Measurements from ENCODE around the gene LNX1. TPM values are rescaled to one million over a fixed set of nuclear protein-coding genes. Genes with fewer than 3 reads are reported as not detected.

Gene LNX1
- 10.7 TPM for total RNA-seq

- peak; percentile 51 for DNase-seq
Measured at GRCh38 chr4:53591372-53591892, at the start of gene LNX1. LNX1 (minus strand) TSS chr4:53591486; CDS start chr4:53574002, 17,484 bp downstream.

- DNase-seq: peak; percentile 38
Measured at GRCh38 chr4:53640576-53641453, 49.5 kb upstream of the LNX1 start.

GRCh38 chr4:53638919-53639318 lies 47.6 kb upstream of the LNX1 start:
- DNase-seq: no peak

GRCh38 chr4:53637348-53637747 lies 46.1 kb upstream of the LNX1 start:
- DNase-seq: no peak

- no peak for DNase-seq
Measured at GRCh38 chr4:53635697-53636483, 44.6 kb upstream of the LNX1 start.

GRCh38 chr4:53633608-53634007 lies 42.3 kb upstream of the LNX1 start:
- no peak for DNase-seq

GRCh38 chr4:53629296-53629695 lies 38.0 kb upstream of the LNX1 start:
- no peak for DNase-seq

- DNase-seq: no peak
Measured at GRCh38 chr4:53626491-53626890, 35.2 kb upstream of the LNX1 start.

GRCh38 chr4:53625888-53626287 lies 34.6 kb upstream of the LNX1 start:
- no peak for DNase-seq

- DNase-seq: no peak
Measured at GRCh38 chr4:53622739-53623151, 31.5 kb upstream of the LNX1 start.

- DNase-seq: no peak
Measured at GRCh38 chr4:53620956-53621355, 29.7 kb upstream of the LNX1 start.

- no peak for DNase-seq
Measured at GRCh38 chr4:53619431-53619830, 28.1 kb upstream of the LNX1 start.

- no peak for DNase-seq
Measured at GRCh38 chr4:53618321-53618720, 27.0 kb upstream of the LNX1 start.

- peak; percentile 49 for DNase-seq
Measured at GRCh38 chr4:53617101-53617680, 25.9 kb upstream of the LNX1 start.

- DNase-seq: no peak
Measured at GRCh38 chr4:53616219-53616618, 24.9 kb upstream of the LNX1 start.

GRCh38 chr4:53614591-53614990 lies 23.3 kb upstream of the LNX1 start:
- DNase-seq: peak; percentile 20

- DNase-seq: no peak
Measured at GRCh38 chr4:53613428-53613827, 22.1 kb upstream of the LNX1 start.

GRCh38 chr4:53608649-53609048 lies 17.4 kb upstream of the LNX1 start:
- no peak for DNase-seq

- no peak for DNase-seq
Measured at GRCh38 chr4:53608242-53608641, 17.0 kb upstream of the LNX1 start.

GRCh38 chr4:53605783-53606182 lies 14.5 kb upstream of the LNX1 start:
- DNase-seq: no peak

- no peak for DNase-seq
Measured at GRCh38 chr4:53602390-53602789, 11.1 kb upstream of the LNX1 start.

GRCh38 chr4:53601251-53601764 lies 10.0 kb upstream of the LNX1 start:
- DNase-seq: peak; percentile 90

GRCh38 chr4:53599632-53600031 lies 8.3 kb upstream of the LNX1 start:
- no peak for DNase-seq

All from tongue (tissue), 2 donors.